HepG2 (cell line): ENCODE data around the gene GRIP1. TPM values are rescaled to one million over a fixed set of nuclear protein-coding genes. Genes with fewer than 3 reads are reported as not detected.
"Not testable (repeated sequence)": the region's sequence is repeated elsewhere in the genome, so short reads cannot be mapped to it uniquely, and the experiment has no call there.

Source experiments
- ATAC-seq: fragments of 200-7000 bp; cut with Tn5 transposase; 3 replicates; pipeline ENCODE4 v1.9.1; 2020; ENCODE audit warnings: mild to moderate bottlenecking, moderate library complexity
- BruUV-seq: library from RNA; stranded (reverse); fragments of 400-500 nt; replicated peaks from 2 replicates; lab custom pipeline; 2021; lab: Mats Ljungman, UMichigan
- CTCF ChIA-PET: fragments of 300-600 bp; formaldehyde crosslinking; extraction: SDS; loops from one replicate; lab custom pipeline; 2021; ENCODE audit warnings: low total read pairs, inconsistent platforms, low intra/inter-chr PET ratio; lab: Yijun Ruan, JAX
- POLR2A ChIA-PET: fragments of 350-600 bp; sonication (Branson Sonifier 250); formaldehyde crosslinking; loops from one replicate; lab custom pipeline; 2020; ENCODE audit warnings: antibody characterized with exemption, inconsistent platforms; lab: Yijun Ruan, JAX
- DNase-seq: peaks from one replicate; pipeline ENCODE4 v3.0.0-alpha.2; 2015; ENCODE audit warnings: low spot score
- FAIRE-seq: peaks from 3 replicates; lab custom pipeline; 2011; peaks lifted over from hg19 to GRCh38; lab: Jason Lieb, UNC
- H2AFZ ChIP-seq: one replicate; pipeline ENCODE4 v1.6.1; 2011; ENCODE audit warnings: low read length, inconsistent platforms
- H3K27ac ChIP-seq: fragments of 300-600 bp; 3 replicates; pipeline ENCODE4 v1.8.0; 2011; ENCODE audit warnings: mixed run types, mild to moderate bottlenecking, mixed read lengths, low read length, inconsistent platforms; ENCODE audit not compliant: insufficient read depth; ENCODE audit errors: extremely low read length
- H3K27me3 ChIP-seq, 2 experiments: fragments of 200-600 bp in 1 of 2; 2 replicates in 1 of 2; 3 replicates in 1 of 2; pipeline versions ENCODE4 v1.6.0 to v1.8.0; 2011; ENCODE audit warnings: low read length in 2 of 2, mild to moderate bottlenecking in 2 of 2, moderate library complexity in 2 of 2, inconsistent platforms in 1 of 2; ENCODE audit not compliant: insufficient read depth in 2 of 2, control insufficient read depth in 1 of 2
- H3K36me3 ChIP-seq, 2 experiments: fragments of 200-600 bp in 1 of 2; replicated peaks in 1 of 2; 2 replicates in 1 of 2; 3 replicates in 1 of 2; pipeline versions ENCODE4 v1.5.1 to v1.8.0; 2011; ENCODE audit warnings: low read length in 2 of 2, inconsistent platforms in 1 of 2; ENCODE audit not compliant: insufficient read depth in 2 of 2, control insufficient read depth in 1 of 2
- H3K4me1 ChIP-seq: 2 replicates; pipeline ENCODE4 v1.5.1; 2012; ENCODE audit warnings: low read length, inconsistent platforms; ENCODE audit not compliant: insufficient read depth
- H3K4me2 ChIP-seq: 2 replicates; pipeline ENCODE4 v1.6.0; 2011; ENCODE audit warnings: low read depth, low read length, inconsistent platforms
- H3K4me3 ChIP-seq, 3 experiments: fragments of 200-600 bp in 1 of 3; sonication (generic), shearing (Covaris generic) in 1 of 3; replicated peaks in 1 of 3; 2 replicates each; pipeline ENCODE4 v1.5.1; 2011 to 2016; ENCODE audit warnings: low read length in 3 of 3, inconsistent platforms in 2 of 3, low read depth in 2 of 3, mild to moderate bottlenecking in 2 of 3, control low read depth in 1 of 3, mixed read lengths in 1 of 3; ENCODE audit not compliant: insufficient read depth in 1 of 3
- H3K79me2 ChIP-seq: one replicate; pipeline ENCODE4 v1.6.1; 2011; ENCODE audit warnings: low read length, inconsistent platforms; ENCODE audit not compliant: insufficient read depth
- H3K9ac ChIP-seq: 2 replicates; pipeline ENCODE4 v1.6.0; 2011; ENCODE audit warnings: mild to moderate bottlenecking, low read depth, low read length, inconsistent platforms; ENCODE audit not compliant: insufficient read depth
- H3K9me3 ChIP-seq: 2 replicates; pipeline ENCODE4 v1.5.1; 2012; ENCODE audit warnings: mild to moderate bottlenecking, low read length
- H4K20me1 ChIP-seq: 2 replicates; pipeline ENCODE4 v1.6.0; 2011; ENCODE audit warnings: inconsistent platforms, mild to moderate bottlenecking, low read length, moderate library complexity; ENCODE audit not compliant: insufficient read depth
- GABPA ChIP-seq, 2 experiments: IDR thresholded peaks; 2 replicates each; pipeline ENCODE4 v1.6.1; 2011 to 2016; ENCODE audit warnings: low read depth in 2 of 2, low read length in 1 of 2, missing biosample characterization in 1 of 2, missing genetic modification characterization in 1 of 2
- GABPB1 ChIP-seq: IDR thresholded peaks from 2 replicates; pipeline ENCODE4 v1.6.1; 2016; ENCODE audit warnings: mild to moderate bottlenecking, missing genetic modification reagents, moderate library complexity, missing compliant biosample characterization
- HNF4A ChIP-seq: sonication (generic); formaldehyde crosslinking; IDR thresholded peaks from 2 replicates; pipeline ENCODE4 v1.4.0; 2020; ENCODE audit warnings: missing genetic modification reagents
- KDM4B ChIP-seq: sonication (generic); formaldehyde crosslinking; IDR thresholded peaks from 2 replicates; pipeline ENCODE4 v1.4.0; 2020; ENCODE audit warnings: missing genetic modification reagents
- MATR3 ChIP-seq: sonication (generic); formaldehyde crosslinking; IDR thresholded peaks from 2 replicates; pipeline ENCODE4 v1.4.0; 2020; ENCODE audit warnings: missing genetic modification reagents
- NCOA2 ChIP-seq: sonication (generic); formaldehyde crosslinking; IDR thresholded peaks from 2 replicates; pipeline ENCODE4 v1.8.0; 2022; ENCODE audit warnings: inconsistent platforms
- RARA ChIP-seq: IDR thresholded peaks from 2 replicates; pipeline ENCODE4 v1.6.1; 2016; ENCODE audit warnings: missing genetic modification reagents, missing compliant biosample characterization
- RELA ChIP-seq: sonication (generic); formaldehyde crosslinking; IDR thresholded peaks from 2 replicates; pipeline ENCODE4 v1.4.0; 2020; ENCODE audit warnings: missing genetic modification reagents
- ZBTB44 ChIP-seq: sonication (generic); formaldehyde crosslinking; IDR thresholded peaks from 2 replicates; pipeline ENCODE4 v1.4.0; 2020; ENCODE audit warnings: missing genetic modification reagents
- ZBTB7B ChIP-seq: sonication (generic); formaldehyde crosslinking; IDR thresholded peaks from 2 replicates; pipeline ENCODE4 v1.4.0; 2020; ENCODE audit warnings: missing genetic modification reagents
- ZNF589 ChIP-seq: sonication (generic); formaldehyde crosslinking; conservative IDR thresholded peaks from 2 replicates; pipeline ENCODE4 v1.8.0; 2022; ENCODE audit warnings: mild to moderate bottlenecking, moderate library complexity, missing genetic modification reagents
- ZNF614 ChIP-seq: IDR thresholded peaks from 2 replicates; pipeline ENCODE4 v1.6.1; 2018; ENCODE audit warnings: missing biosample characterization, missing genetic modification reagents, inconsistent platforms, borderline replicate concordance
- ZNF7 ChIP-seq: IDR thresholded peaks from 2 replicates; pipeline ENCODE4 v1.6.1; 2016; ENCODE audit warnings: missing biosample characterization, missing genetic modification reagents
- ZSCAN22 ChIP-seq: sonication (generic); formaldehyde crosslinking; IDR thresholded peaks from 2 replicates; pipeline ENCODE4 v1.4.0; 2020; ENCODE audit warnings: mild to moderate bottlenecking, missing genetic modification reagents
- ZSCAN25 ChIP-seq: sonication (generic); formaldehyde crosslinking; IDR thresholded peaks from 2 replicates; pipeline ENCODE4 v1.8.0; 2022; ENCODE audit warnings: mild to moderate bottlenecking, missing genetic modification reagents
- WGBS: methylation state at CpG from one replicate; pipeline ENCODE4 v1.1.6; 2017; ENCODE audit warnings: low lambda C conversion rate; 5-methylcytosine and 5-hydroxymethylcytosine counted together
- in situ Hi-C: cut with HindIII; loops from 2 replicates; pipeline ENCODE4 v1.10.0; 2017; ENCODE audit warnings: low pct_unique_long_range_greater_than_20kb; ENCODE audit not compliant: extremely low pct_ligation_motif_present
- intact Hi-C: fragments of 100-400 bp; cut with micrococcal nuclease; formaldehyde crosslinking; loops from one replicate; pipeline ENCODE4 v1.10.0; 2022; ENCODE audit not compliant: unreplicated experiment
- polyA plus RNA-seq, 8 experiments: library from polyadenylated mRNA; depleted of rRNA in 3 of 8; stranded (reverse) in 7 of 8; unstranded in 1 of 8; fragments of >200 nt; fragmentation: Illumina TruSeq in 4 of 8; extraction: Trizol in 4 of 8; gene quantifications; 2 replicates each; pipeline versions ENCODE4 v1.2.1 to v1.2.3, GENCODE V29; 2011 to 2016; ENCODE audit warnings: low read depth in 4 of 8, missing spikeins in 1 of 8, mixed read lengths in 1 of 8; ENCODE audit not compliant: insufficient read depth in 1 of 8
- total RNA-seq, 5 experiments: library from RNA; depleted of rRNA; stranded (reverse); fragments of >200 nt; fragmentation: Illumina TruSeq; extraction: Trizol; gene quantifications; 2 replicates each; pipeline ENCODE4 v1.2.3, GENCODE V29; 2016; ENCODE audit warnings: low read depth in 1 of 5
- TF ChIP-seq, protein P1 (sequence below): sonication (generic); formaldehyde crosslinking; IDR thresholded peaks from 2 replicates; pipeline ENCODE4 v1.4.0; 2020; ENCODE audit warnings: missing genetic modification reagents

The GRIP1 gene
- total and polyA plus RNA-seq, 2 of the 13 experiments (the other 11 are each of a cell fraction or from before 2014, with no cell fraction given), result not detected

DNA sequence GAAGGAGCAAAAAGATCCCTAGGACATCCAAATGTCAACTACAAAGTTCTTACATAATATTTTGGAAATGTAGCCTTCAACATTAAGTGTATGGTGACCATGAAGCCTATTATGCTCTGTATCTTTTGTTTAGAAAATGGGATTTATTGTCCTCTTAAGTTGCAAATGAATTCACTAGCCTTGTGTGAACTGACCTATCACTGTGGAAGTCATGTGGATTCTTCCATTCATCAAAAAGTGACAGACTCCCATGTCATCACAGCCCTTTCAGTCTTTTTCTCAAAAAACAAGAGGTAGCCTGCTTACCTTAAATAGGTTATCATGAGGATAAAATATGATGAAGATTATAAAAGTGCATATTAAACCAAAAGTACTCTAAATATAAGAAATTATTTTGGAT is 179.9 kb downstream of the GRIP1 start:
- TF ChIP-seq ZNF589 (no peak), RARA (CRISPR knock-in tag) (no peak), HNF4A (CRISPR knock-in tag) (no peak), KDM4B (CRISPR knock-in tag) (no peak), ZBTB44 (CRISPR knock-in tag) (no peak), ZBTB7B (no peak), ZNF7 (CRISPR knock-in tag) (no peak), NCOA2 (CRISPR knock-in tag) (no peak), GABPA (IDR thresholded peaks at IDR 0.05; ENCODE audit: low read depth, low read length) (no peak), GABPA (CRISPR knock-in tag; IDR thresholded peaks at IDR 0.05; ENCODE audit: low read depth) (no peak), RELA (CRISPR knock-in tag) (no peak), MATR3 (CRISPR knock-in tag) (no peak), ZSCAN22 (no peak), ZSCAN25 (CRISPR knock-in tag) (no peak), GABPB1 (CRISPR knock-in tag) (no peak), ZNF614 (CRISPR knock-in tag) (no peak)
- TF ChIP-seq, protein P1, sequence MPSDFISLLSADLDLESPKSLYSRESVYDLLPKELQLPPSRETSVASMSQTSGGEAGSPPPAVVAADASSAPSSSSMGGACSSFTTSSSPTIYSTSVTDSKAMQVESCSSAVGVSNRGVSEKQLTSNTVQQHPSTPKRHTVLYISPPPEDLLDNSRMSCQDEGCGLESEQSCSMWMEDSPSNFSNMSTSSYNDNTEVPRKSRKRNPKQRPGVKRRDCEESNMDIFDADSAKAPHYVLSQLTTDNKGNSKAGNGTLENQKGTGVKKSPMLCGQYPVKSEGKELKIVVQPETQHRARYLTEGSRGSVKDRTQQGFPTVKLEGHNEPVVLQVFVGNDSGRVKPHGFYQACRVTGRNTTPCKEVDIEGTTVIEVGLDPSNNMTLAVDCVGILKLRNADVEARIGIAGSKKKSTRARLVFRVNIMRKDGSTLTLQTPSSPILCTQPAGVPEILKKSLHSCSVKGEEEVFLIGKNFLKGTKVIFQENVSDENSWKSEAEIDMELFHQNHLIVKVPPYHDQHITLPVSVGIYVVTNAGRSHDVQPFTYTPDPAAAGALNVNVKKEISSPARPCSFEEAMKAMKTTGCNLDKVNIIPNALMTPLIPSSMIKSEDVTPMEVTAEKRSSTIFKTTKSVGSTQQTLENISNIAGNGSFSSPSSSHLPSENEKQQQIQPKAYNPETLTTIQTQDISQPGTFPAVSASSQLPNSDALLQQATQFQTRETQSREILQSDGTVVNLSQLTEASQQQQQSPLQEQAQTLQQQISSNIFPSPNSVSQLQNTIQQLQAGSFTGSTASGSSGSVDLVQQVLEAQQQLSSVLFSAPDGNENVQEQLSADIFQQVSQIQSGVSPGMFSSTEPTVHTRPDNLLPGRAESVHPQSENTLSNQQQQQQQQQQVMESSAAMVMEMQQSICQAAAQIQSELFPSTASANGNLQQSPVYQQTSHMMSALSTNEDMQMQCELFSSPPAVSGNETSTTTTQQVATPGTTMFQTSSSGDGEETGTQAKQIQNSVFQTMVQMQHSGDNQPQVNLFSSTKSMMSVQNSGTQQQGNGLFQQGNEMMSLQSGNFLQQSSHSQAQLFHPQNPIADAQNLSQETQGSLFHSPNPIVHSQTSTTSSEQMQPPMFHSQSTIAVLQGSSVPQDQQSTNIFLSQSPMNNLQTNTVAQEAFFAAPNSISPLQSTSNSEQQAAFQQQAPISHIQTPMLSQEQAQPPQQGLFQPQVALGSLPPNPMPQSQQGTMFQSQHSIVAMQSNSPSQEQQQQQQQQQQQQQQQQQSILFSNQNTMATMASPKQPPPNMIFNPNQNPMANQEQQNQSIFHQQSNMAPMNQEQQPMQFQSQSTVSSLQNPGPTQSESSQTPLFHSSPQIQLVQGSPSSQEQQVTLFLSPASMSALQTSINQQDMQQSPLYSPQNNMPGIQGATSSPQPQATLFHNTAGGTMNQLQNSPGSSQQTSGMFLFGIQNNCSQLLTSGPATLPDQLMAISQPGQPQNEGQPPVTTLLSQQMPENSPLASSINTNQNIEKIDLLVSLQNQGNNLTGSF (CRISPR knock-in tag), result no peak

DNA sequence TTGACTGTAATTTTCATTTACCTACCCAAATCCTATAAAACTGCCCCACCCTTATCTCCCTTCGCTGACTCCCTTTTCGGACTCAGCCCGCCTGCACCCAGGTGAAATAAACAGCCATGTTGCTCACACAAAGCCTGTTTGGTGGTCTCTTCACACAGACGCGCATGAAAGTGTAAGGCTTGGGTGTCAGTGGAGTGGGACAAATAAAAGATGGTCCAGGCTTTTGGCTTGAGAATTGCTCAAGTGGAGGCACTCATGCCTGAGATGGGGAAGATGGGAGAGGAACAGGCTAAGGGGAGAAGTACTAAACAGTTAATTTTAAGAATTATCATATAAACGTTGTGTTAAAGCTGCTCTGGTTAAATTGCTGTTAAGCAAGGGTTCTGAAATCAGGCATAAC is 180.8 kb downstream of the GRIP1 start:
- CTCF ChIA-PET, DNase-seq, H3K4me3 ChIP-seq, FAIRE-seq, H3K27ac ChIP-seq, H3K9ac ChIP-seq, H3K4me1 ChIP-seq, H3K27me3 ChIP-seq, ATAC-seq, in situ Hi-C loops, H3K36me3 ChIP-seq, intact Hi-C loops, H2AFZ ChIP-seq, H3K4me2 ChIP-seq, H3K9me3 ChIP-seq, BruUV-seq, POLR2A ChIA-PET, H3K79me2 ChIP-seq, H4K20me1 ChIP-seq: not testable (repeated sequence)
- 20% methylated on average over 6 of the region's 6 CpGs for WGBS

More for the DNA sequence above, 179.9 kb downstream of the GRIP1 start:
- Histone ChIP-seq H3K4me3 (no peak overlapping the region), H2AFZ (no peak overlapping the region), H3K9me3 (no peaks in the 10 kb centered on the region), H3K4me2 (no peak overlapping the region), H3K4me1 (no peaks in the 10 kb centered on the region), H3K9ac (no peak overlapping the region), H3K27ac (no peak overlapping the region), H3K27me3 (no peaks in the 10 kb centered on the region), H3K79me2 (no peaks in the 10 kb centered on the region), H3K36me3 (no peaks in the 10 kb centered on the region), H4K20me1 (no peaks in the 10 kb centered on the region)
- FAIRE-seq, result no peak
- no peak for DNase-seq
- intact Hi-C loops (no loop called here), in situ Hi-C loops (no loop called here)
- CTCF ChIA-PET, result no interaction called here
- ATAC-seq, result no peak
- POLR2A ChIA-PET, result no interaction called here
- no TSS peak for BruUV-seq
